ENCODE results near the gene DNAH17. TPM values are rescaled to one million over a fixed set of nuclear protein-coding genes. Genes with fewer than 3 reads are reported as not detected.

DNAH17 gene
- total RNA-seq, 1 donor from 2014 or later, result 0.45 TPM

DNA sequence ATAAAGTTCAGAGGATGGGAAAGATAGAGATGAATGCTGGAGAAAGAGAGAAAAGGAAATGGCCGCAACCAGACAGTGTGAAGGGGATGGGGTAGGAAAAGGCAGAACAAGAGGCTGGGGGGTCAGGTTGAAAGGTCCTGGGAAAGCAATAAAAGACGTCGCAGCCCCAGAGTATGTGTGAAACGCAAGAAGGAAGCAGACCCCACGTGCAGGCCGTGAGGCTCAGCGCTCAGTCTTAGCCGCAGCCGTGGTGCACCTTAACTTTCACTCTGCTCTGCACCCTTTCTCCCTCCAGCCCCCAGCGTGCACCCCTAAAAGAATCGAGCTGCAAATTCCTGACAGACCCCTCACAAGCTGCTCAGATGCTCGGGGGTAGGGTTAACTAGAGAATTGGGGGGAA, 1.9 kb downstream of the DNAH17 start:
- no peak for DNase-seq (ENCODE audit: low spot score)

DNA sequence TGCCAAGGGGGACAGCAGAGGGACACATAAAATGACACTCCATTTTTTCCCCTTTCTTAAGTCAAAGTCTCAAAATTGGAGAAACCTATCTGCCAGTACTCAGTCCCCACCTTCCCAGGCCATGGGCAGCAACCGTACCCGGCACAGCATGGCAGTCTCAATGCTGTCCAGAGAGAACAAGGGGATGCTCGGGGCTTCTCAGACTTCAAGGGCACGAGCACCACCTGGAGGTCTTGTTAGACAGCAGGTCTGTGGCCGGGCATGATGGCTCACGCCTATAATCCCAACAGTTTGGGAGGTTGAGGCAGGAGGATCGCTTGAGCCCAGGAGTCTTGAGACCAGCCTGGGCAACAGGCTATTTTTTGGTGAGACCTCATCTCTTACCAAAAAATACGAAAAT, 3.2 kb downstream of the DNAH17 start:
- no peak for DNase-seq (ENCODE audit: low spot score)

DNA sequence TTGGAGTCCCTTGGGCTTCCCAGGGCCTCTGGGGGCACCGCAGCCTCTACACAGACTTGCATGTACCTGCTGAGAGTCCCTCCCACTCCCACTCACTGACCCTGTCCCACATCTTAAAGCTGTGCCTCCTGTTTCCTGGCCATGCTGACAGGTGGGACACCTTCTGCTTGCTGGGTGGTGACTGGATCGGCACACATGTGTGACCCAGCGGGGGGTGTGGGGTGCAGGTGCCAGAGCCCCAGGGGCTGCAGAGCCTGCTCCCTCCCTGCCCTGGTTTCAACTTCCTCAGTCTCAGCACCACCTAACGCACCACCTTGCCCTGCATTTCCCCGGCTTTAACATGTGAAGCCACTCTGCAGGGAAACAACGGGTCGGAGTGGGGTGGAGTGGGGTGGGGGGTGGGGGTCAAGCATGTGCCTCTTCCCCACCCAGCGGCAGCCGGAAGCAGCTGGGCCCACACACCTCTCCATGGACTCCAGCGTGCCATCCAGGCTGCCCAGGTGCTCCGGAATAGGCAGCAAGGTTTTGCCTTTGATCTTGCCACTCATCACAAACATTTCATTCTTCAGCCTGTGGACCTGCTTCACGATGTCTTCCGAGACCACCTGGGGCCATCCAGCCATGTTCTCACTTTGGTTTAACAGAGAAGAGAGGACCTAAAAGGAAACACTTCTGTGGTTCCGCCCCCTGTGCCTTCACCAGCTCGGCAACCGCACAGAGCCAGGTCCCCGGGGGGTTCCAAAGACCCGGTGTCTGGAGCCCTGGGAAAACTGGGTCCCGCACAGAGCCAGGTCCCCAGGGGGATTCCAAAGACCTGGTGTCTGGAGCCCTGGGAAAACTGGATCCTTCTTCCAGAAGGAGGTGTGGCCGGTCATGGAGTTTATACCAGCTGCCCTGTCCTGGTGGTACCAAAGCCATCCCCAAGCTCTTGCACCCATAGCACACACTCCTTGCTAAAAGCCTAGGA, 4.7 kb downstream of the DNAH17 start:
- no peak for DNase-seq (ENCODE audit: low spot score)

DNA sequence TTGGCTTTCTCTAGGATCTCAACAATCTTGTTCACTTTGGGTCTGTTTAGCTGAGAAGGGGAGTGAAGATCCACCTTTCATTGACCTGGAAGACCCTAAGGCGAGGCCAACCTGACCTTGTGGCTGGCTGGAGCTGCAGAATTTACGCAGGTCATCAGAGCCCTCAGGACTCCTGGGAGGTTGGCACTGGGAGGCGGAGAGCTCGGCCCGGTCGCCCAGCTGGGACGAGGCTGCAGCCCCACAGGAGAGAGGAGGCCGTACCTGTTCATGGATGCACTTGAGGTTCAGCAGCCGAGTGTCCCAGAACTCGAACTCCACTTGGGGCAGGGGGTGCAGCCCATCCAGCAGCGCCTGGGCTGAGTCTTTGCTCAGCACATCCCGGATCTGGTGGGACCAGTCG, 5.9 kb downstream of the DNAH17 start:
- no peak for DNase-seq (ENCODE audit: low spot score)

DNA sequence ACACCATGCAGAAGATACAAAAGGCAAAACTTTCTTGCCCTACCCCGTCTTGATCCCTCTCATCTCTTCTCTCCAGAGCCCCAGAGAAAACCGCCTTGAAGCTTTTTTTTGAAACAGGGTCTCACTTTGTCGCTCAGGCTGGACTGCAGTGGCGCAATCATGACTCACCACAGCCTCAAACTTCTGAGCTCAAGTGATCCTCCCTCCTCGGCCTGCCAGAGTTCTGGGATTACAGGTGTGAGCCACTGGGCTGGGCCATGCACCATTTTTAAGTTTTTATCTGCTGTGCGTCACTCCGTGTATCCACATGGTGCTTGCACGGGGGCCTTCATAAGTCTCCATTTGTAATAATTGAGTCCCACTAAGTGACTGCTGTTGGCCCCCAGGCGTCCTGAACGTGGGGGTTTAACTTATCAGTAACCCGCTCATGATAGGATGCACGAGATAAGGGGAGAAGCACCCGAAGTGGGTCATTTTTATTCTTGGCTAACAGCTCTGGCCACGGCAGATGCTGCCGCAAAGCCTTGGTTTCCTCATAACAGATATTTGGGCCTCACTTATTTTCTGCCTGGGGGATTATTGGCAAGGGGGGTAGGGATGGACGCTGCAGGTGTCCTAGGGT, 8.6 kb downstream of the DNAH17 start:
- no peak for DNase-seq (ENCODE audit: low spot score)

DNA sequence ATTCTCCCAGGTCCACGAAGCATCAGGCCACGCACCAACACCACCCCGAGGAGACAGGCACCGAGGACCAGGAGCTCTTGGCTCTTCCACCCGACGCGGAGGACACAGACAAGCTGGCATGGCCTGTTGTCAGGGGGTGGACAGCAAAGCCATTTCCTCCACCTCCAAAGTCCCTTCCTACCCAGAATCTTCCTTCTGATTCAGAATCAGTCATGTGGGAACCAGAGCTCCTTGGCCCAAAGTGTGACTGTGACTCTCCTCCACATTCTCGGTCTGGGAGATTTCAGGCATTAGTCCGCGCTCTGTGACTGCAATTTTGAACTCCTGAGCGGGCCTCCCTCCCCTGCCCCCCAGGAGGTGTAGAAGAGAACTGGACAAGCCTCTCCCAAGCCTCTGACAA, 9.2 kb downstream of the DNAH17 start:
- no peak for DNase-seq (ENCODE audit: low spot score)

DNA sequence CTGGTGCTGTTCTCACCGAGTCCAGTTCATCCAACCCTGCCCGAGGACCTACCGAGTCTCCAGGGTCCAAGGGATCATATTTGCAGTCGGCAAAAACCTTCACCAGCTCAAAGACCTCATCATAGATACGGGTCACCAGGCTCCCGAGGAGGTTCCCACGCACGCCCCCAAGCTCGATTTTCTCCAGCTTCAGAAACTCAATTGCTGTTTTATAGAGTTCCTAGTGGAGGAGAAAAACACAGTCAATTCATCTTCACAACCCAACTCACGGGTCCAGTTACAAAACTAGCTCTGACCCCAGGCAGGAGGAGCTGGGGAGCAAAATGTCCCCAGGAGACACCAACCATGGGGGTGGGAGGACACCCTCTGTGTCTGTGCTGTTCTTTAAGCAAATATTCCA, 10.2 kb downstream of the DNAH17 start:
- DNase-seq (ENCODE audit: low spot score), result no peak

DNA sequence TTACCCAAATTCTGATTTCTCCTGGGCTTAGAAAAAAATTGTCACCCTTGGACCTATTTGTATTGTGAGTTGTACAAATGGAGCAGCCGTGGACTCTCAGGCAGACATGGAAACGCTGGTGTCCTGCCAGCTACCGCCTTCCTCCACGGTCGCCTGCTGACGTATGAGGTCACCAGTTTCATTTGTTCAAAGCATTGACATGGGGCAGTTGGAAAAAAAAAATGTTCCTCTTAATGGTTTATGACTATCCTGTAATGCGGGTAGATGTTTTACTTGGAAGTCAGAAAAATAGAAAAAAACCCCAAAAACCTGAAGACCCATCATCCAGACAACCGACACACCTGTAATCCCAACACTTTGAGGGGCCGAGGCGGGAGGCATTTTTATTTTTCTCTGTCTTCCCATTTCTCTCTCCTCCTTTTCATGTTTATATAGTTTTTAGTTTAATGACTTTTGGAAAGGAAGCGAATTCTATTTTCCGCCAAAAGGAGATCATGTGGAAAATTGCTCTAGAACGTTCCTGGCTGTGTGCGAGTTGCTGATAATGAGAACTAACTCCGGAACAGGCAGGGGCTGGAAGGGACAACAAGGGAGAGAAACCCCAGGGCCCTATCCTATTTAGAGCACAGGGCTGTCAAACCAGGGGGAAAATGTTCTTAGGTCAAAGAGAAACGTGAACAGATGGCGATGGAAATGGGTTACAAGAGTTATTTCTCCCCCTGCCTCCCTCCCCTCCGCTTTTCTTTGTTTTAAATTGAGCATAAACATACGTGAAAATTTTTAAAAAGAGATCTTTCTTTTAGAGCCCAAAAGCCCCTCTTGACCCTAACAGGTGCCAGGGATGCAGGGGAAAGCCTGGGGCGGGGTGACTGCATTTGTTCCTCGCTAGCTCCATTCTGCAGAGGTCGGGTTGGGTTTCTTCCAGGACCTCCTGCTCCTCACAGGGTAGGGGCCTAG, 13.7 kb downstream of the DNAH17 start:
- DNase-seq (ENCODE audit: low spot score), result no peak

DNA sequence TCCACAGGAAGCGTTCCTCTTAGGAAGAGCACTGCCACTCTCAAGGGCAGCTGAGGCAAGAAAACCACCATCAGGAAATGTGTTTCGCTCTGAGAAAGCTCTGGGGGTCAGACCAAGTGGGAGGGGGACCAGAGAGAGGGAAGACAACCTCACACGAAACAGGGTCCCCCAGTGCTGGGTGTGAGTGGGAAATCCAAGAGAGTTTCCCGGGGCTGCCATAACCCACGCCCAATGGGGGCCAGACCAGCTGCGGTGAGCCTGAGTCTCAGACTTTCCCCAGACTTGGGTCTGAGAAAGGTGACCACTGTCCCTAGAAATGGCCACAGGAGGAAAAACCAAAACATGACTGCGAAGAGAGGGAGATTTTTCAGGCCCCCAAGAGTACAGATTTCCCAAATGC, 14.5 kb downstream of the DNAH17 start:
- no peak for DNase-seq (ENCODE audit: low spot score)

DNA sequence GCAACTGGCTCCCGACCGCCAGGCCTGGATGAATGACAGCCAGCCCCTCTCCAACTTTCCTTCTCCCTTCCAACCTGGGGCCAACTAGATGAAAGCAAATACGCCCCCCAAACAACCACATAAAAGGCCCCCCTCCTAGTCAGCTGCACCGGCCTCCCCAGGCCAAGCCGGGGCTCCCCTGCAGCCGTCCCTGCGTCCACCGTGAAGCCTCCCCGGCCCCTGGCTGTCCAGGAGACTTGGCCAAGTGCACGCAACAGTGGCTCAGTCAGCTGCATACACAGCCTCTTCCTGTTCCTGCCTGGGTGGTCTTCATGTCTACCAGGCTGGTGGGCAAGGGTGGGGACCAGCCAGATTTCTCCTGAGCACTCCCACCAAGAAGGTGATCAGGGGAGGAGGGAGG, 16.0 kb downstream of the DNAH17 start:
- no peak for DNase-seq (ENCODE audit: low spot score)

DNA sequence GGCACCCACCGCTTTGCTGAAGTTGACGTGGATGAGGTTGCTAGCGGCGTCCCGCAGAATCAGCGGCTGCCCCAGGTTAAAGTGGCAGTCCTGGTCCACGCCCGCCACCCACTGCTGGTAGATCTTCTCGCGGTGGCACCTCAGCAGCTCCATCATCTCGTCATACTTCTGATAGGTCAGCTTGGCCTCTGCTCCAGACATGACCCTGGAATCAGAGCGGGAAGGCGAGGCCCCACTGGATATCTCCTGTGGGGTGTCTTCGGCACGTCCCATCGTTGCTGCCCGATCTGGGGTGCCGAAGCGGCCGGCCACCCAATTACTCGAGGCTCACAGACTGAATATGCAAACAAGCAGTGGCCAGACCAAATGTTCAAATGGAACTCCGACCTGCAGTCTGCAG, 16.5 kb downstream of the DNAH17 start:
- DNase-seq (ENCODE audit: low spot score), result no peak

DNA sequence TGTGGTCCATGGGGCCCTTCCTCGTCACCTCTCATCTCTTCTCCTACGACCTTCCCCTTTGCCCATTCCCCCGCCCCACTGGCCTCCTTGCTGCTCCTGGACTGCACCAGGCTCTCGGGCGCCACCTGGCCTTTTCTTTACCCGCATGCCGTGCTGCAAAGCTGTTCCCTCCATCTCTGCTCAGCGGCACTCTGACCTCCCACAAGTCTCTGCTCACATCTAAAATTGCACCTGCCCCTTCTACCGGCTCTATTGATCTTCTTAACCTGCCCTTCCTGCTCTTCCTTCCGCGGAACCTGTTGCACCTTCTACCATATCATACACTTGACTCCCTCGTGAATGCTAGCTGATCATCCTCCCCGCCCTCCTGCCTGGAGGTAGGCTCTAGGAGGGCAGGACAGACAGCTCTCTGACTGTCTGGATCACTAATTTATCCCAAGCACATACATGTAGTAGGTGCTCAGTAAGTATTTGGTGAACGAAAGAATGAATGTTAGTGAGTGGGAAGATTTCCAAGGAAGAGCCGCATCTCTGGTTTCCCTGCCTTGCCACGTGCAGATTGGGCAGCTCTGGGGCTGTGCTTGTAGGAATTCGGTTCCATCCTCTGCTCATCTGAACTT, 17.3 kb downstream of the DNAH17 start:
- no peak for DNase-seq (ENCODE audit: low spot score)

DNA sequence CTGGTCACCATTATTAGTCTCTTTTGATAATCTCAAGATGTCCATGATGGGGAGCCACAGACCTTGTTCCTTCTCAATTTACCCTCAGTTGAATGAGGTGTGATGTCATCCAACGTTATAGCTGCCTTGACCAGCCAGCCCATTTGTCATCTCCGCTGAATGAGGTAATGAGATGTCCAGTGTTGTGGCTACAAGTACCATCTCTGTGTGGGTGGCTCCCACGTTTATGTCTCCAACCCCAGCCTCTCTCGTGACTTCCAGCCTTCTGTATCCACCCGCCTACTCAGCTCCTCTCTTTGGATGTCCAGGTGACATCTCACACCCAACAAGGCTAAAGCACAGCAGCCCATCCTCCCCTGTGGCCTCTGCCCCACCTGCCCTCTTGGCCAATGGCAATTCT, 18.2 kb downstream of the DNAH17 start:
- DNase-seq (ENCODE audit: low spot score), result no peak

DNA sequence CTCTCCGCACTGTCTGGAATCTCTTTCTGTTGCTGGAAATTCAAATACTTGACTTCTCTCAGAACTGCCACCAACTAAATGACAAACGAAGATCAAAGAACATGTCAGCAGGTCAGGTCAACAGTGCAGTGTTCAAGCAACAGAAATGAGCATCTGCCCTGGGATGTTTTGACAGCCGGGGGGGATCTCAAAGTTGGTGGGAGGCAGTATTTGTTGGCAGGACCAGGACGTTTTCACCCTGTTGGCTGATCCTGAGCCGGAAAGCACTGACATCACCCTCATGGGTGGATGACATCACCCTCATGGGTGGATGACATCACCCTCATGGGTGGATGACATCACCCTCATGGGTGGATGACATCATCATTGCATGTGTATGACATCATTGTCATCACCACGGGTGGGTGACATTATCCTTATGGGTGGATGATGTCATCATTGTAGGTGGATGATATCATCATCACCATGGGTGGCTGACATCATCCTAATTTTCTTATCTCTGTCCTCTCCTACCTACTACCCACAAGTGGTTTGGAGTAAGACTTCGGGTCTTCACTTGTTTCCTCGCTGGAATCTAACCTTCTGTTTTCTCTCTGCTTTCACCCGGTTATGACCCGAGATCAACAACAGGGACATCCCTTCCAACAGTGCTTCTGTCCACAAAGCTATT, 18.9 kb downstream of the DNAH17 start:
- DNase-seq (ENCODE audit: low spot score), result no peak

DNA sequence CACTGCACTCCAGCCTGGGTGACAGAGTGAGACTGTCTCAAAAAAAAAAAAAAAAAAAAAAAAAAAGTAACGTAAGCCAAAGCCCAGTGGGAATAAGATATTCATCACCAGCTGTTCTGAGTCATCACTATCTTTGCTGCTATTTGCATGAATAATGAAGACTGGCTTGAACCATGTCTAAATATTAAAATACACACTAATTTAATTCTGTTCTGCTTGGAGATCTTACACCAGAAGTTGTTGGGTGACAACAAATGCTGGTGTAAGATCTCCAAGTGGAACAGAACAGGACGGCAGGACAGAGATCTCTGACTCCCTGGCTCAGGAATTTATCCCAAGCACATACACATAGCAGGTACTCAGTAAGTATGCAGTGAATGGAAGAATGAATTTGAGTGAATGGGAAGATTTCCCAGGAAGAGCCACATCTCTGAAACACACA, 19.6 kb downstream of the DNAH17 start:
- no peak for DNase-seq (ENCODE audit: low spot score)

DNA sequence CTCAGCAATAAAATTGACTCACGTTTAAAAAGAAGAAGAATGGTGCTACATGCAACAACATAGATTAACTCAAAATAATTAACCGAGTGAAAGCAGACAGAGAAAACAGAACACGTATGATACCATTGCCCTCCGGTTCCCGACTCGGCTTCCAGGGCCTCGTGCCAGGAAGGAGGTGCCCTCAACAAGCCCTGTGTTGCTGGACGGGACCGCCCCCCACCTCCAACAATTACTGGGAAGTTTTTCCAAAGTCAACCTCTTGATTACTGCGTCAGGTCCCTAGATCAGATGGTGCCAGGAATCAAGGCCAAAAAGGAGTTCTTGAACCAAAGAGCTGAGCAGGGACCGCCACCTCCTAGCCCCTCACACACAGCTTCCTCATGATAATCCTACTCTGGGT, 20.4 kb downstream of the DNAH17 start:
- no peak for DNase-seq (ENCODE audit: low spot score)

DNA sequence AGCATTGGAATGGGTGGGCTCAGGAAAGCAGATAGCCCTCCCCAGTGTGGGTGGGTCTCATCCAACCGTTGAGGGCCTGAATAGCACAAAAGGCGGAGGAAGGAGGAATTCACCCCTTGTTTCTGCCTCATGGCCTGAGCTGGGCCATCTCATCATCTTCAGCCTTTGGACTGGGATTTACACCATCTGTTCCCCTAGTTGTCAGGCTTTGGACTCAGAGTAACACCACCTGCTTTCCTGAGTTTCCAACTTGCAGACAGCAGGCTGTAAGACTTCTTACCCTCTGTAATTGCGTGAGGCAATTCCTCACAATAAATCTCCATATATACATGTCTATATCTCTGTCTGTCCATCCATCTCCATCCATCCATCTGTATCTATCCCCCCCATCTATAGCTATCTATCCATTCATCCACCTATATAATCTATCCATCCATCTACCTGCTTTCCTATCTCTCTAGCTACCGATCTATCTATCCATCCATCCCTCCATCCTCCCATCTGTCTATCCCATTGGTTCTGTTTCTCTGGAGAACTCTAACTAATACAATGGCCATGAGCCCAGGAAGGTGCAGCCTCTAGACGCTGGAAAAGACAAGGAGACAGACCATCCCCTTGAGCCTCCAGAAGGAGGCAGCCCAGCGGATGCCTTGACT, 21.3 kb downstream of the DNAH17 start:
- no peak for DNase-seq (ENCODE audit: low spot score)

DNA sequence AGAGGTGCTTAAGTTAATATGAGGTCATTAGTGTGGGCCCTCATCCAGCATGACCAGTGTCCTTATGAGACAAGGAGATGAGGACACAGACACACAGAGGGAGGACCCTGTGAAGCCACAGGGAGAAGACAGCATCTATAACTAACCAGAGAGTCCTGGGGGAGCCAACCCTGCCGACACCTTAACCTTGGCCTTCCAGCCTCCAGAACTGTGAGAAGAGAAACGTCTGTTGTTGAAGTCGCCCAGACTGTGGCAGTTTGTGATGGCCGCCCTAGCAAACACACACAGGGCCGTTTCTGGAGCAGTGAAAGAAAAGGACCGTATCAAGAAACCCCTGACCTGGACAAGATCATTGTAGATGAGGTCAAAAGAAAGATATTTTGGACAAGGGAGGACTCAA, 26.7 kb downstream of the DNAH17 start:
- no peak for DNase-seq (ENCODE audit: low spot score)

DNA sequence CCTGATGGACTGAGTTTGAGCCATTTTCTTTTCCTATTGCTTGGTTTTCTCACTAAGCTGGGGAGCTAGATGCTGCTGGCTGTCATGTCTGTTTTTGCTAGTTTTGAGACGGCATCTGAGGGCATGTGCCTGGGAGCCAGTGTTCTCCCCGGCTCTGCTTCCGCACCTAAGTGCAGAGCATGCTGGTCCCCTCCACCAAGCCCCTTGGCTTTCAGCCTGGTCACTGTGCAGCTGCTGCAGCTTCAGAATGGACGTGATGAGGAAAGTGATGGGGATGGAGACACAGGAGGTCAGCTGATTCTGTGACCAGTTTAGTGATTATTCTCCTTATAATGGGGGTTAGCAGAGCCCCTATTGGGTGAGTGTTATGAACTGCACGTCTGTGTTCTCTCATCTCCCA, 28.5 kb downstream of the DNAH17 start:
- DNase-seq (ENCODE audit: low spot score), result no peak

DNA sequence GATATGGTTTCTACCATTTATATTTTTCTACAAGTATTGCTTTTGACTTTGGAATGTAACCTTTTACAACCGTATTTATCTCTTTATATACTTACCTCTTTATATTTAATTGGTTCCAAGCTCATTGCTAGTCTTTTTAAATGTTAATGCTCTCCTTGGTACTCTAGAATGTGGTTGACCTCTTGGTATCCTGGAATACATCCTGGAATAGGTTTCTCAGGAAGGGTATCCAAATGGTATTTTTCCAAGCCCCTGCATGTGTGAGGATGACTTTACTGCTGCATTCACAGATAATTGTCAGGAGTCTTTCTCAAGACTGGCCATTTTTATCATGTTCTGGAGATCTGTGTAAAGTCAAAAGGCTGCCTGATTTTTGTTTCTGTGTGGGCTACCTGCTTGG, 30.2 kb downstream of the DNAH17 start:
- no peak for DNase-seq (ENCODE audit: low spot score)
